GM03348 (cell line): ENCODE measurements around the gene POLR3GL.

Experiments used
- DNase-seq: peaks from one replicate; pipeline ENCODE4 v3.0.0; 2012; ENCODE audit warnings: low spot score

The POLR3GL gene

DNA sequence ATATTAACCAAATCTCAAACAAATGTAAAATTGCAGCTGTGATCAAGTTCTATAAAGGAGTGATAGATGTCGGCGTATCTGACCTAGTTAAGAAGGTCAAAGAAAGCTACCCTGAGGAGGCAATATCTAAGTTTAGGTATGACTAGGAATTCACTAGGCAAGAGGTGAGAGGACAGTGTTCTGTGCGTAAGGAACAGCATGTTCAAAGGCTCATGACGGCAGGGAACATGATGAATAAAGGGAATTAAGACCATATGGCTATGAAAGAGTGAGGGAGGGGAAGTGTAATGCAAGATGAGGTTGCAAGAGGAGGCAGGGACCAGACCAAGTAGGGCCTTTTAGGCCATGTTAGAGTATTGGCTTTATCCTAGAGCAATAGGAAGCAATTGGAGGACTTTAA is 15.3 kb upstream of the POLR3GL start:
- DNase-seq, result no peak

- DNase-seq, result no peak
Observed at GRCh38 chr1:145951526-145951925, 13.0 kb upstream of the POLR3GL start.

GRCh38 chr1:145952903-145953302 is 11.6 kb upstream of the POLR3GL start:
- no peak for DNase-seq

DNA sequence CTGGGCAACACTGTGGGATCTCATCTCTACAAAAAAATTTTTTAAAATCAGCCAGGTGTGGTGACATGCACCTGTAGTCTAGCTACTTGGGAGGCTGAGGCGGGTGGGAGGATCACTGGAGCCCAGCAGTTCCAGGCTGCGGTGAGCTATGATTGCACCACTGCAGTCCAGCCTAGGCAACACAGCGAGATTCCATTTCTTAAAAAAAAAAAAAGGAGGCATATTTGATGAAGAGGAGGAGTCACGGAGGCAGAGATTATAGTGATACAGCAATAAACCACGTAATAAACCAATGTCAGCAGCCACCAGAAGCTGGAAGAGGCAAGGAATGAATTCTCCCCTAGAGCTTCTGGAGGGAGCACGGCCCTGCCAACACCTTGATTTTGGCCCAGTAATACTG is 10.6 kb upstream of the POLR3GL start:
- peak; percentile 12 for DNase-seq

- peak; percentile 31 for DNase-seq
Observed at GRCh38 chr1:145955436-145955835, 9.1 kb upstream of the POLR3GL start.

- no peak for DNase-seq
Observed at GRCh38 chr1:145956361-145956760, 8.1 kb upstream of the POLR3GL start.

GRCh38 chr1:145956781-145957442 is 7.6 kb upstream of the POLR3GL start:
- DNase-seq, result no peak

GRCh38 chr1:145957443-145958319 is 6.8 kb upstream of the POLR3GL start, which contains the start of gene LIX1L:
Gene LIX1L, minus strand, starts transcription at chr1:145958017. Its CDS starts 90 bp downstream, at chr1:145957927.
- DNase-seq, result peak; percentile 95

GRCh38 chr1:145958734-145959133 is 5.8 kb upstream of the POLR3GL start:
- DNase-seq, result no peak

DNA sequence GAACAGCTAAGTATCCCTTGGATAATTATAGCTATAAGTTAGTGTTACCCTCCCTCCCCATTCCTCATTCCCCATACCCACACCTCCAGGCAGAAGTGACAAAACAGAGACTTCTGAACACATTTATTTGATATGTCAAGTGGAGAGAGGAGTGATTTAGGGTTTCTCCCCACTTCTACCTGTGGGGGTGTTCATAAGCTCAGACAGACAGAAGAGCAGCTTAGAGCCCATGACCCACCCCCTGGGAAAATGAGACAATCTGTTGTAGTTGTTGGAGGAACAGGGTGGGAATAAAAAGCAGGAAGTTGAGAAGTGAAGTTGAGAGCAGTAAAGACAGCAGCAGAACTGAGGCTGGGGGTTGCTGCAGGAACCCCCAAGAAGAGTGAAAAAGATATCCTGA is 5.2 kb upstream of the POLR3GL start:
- no peak for DNase-seq

DNA sequence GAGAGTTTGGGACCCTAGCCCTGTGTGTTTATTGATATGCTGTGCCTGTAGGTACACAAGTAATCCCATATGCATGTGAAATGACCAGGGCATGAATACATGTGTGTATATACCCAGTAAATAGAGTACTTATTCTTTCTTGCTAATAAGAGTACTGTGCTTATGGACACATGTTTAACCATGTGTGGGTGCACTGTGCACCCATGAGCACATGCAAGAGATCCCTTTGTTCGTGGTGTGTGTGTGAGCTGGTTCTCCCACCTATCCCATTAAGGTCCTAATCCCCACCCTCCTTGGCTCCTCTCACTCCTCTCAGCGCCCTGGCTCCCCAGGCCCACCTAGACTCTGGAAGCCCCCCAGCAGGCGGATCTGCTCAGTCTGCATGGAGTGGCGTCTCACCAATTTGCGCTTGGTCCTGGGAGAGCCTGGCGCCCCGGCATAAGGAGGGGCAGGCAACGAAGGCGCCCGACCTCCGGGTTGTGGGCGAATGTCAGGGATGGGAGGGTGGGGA is 4.5 kb upstream of the POLR3GL start:
- DNase-seq, result no peak

DNA sequence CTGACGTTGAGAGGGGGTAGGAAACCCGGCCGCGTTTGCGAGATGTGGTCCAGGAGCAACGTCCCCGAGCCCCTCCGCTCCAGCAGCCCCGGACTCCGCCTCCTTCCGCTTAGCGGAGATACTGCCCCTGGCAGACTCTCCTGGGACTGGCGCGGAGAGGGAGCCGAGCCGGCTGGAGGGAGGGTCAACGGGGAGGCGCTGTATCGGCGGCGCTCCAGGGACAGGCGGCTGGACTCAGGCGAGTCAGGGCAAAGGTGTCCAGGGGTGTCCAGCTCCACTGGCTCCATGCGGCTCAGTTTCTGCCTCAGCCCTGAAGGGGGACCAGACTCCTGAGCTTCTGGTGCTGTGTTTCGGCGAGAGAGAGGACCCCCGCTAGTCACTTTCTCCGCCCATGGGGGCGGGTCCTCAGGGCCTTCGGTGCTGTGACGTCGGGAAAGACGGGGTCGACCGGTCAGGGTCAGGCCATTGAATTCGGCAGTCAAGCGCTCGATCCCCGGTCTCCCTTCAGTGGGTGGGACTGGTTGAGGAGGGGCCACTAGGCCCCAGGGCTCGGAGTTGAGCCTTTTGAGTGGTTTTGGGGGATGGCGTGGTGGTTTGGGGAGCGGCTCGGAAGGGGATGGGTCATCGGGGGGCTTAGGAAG is 3.9 kb upstream of the POLR3GL start:
- DNase-seq, result peak; percentile 88

- DNase-seq, result no peak
Observed at GRCh38 chr1:145961109-145961424, 3.4 kb upstream of the POLR3GL start.

- DNase-seq, result peak; percentile 57
Observed at GRCh38 chr1:145961425-145962156, 2.9 kb upstream of the POLR3GL start.

DNA sequence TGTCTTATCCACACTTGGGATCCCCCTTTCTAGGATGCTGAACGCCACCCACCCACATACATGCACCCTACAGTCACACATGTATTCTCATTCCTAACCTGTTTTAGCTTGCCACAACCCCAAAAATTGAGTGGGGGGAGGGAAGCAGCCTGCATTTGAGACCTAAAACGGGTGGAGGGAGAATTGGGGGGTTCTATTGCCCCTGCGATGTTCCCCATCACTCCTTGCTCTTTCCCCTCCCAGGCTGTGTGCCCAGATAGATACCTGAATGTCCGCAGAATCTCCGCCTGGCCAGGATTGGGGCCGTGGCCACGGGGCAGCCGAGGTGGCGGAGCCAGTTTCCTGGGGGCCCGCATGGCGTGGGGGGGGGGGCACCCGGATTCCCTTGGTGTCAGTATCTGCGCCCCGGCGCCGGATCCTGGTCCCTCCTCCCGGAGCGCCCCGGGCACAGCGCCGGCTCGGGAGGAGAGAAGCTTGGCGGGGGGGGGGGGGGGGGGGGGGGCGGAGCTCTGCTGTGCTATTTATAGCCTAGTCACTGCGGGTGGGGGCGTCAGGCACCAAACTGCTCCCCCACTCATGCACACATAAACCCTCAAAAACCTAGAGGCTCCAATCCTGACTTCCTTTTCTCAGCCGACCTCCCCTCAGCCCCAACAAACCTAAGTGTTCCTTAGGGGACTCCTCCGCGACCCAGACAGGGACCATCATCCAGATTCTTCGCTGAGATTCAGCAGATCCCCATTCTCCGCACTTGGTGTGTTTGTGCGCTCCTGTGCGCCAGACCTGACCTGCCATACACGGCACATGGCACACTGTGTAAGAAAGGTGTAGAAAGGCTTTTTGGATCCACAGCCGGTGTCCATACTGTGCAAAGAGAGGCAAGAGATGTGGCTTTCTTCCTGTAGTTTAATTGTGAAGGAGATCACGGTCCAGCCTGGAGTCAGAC is 2.1 kb upstream of the POLR3GL start:
- peak; percentile 86 for DNase-seq

DNA sequence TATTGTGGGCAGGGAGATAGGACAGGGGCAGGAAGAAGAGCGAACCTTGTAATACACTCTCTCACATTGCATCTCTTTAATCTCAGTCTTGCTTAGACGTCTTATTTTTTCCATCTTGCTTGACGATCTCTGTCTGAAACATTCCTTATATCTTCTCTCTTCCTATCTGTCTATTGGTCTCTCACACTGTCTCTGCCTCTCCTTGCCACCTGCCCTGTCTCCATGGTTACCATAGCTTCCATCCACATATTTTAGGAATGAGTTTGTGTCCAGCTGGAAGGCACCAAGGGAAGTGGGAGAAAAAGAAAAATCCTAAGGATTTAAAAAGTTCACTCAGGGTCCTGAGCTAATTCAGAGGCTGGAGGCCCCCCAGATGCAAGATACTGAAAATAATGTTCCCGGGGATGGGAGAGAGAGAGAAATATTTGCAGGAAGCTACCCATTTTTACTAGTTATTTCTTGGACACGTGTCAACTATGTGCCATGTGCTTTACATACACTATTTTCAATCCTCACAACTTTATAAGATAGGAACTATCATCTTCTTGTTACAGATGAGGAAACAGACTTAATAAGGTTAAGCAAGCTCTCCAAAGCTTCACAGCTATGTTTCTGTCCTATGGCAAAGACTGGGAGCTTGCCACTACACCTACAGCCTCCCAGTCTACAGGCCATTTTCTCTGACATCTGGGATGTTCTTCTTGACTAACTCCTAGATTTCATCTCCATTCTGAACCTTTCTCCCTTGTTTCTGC is 1.0 kb upstream of the POLR3GL start:
- DNase-seq, result peak; percentile 44

DNA sequence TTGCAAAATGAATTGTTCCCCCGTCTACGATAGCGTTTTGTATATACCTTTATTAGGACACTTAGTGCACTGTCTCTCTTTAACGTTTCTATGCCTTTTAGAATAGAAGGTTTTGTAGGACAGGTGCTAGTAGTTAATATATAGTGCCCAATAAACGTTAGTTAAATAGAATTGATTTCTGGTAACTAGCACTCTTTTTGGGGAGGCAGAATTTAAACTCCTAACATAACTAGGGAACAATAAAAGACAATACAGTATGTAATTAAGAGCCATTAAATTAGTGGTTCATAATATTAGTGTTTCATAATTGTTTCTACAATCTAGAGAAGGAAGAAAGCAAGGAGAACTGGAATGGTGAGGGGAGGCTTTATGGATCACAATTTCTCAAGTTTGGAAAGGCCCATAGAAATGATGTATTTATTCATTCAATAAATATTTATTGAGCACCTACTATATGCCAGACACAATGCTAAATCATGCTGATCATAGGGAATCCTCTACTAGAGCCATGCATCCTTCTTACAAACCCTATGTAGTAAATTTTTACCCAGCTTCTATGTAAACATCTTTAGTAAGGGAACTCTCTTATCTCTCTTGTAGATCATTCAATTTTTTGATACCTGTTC is 742 bp downstream of the POLR3GL start:
- DNase-seq, result no peak

DNA sequence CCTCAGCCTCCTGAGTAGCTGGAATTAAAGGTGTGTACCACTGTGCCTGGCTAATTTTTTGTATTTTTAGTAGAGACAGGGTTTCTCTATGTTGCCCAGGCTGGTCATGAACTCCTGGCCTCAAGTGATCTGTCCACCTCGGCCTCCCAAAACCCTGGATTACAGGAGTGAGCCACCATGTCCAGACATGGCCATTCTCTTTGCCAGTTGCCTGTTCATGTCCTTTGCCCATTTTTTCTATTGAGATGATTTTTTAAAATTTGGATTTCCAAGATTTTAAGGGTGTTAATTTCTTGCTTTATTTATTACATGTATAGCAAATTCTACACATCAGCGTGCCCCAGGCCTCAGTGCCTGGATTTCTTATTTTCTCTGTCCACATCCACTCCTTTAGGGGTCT is 2.8 kb downstream of the POLR3GL start:
- no peak for DNase-seq

DNA sequence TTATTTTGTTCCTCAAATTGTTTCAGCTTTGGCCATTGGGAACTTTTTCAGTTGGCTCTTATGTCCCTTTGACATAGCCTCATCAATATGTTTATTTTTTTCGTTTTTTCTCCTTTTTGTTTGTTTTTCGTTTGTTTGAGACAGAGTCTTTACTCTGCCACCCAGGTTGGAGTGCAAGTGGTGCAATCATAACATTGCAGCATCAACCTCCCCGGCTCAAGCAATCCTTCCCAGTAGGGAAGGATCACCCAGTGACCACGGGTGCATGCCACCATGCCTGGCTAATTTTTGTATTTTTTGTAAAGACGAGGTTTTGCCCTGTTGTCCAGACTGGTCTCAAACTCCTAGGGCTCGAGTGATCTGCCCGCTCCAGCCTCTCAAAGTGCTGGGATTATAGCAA is 8.1 kb downstream of the POLR3GL start:
- DNase-seq, result no peak

DNA sequence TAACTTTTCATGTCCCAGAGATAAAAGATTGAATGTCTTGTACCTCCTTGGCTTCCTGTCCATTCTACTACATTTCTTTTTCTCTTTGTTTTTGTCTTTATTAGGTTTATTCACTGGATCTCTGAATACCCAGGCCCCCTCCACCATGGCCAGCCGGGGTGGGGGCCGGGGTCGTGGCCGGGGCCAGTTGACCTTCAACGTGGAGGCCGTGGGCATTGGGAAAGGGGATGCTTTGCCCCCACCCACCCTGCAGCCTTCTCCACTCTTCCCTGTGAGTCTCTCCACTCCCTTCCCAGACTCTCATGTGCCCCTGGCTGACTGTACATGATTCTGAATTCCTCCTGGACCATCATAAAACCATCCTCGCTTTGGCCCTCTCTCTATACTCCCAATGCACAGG is 10.2 kb downstream of the POLR3GL start:
- DNase-seq, result no peak
